OCI-LY7 (cell line): Measurements from ENCODE around the gene DHCR7.

ENCODE experiments used
- CTCF ChIP-seq: fragments of 200-600 bp; sonication (generic); conservative IDR thresholded peaks from 2 replicates; pipeline ENCODE4 v1.5.1; 2014; ENCODE audit warnings: mild to moderate bottlenecking, antibody characterized with exemption, low read length, moderate library complexity, mixed read lengths
- EZH2phosphoT487 ChIP-seq: fragments of 200-600 bp; sonication (generic); IDR thresholded peaks from 2 replicates; pipeline ENCODE4 v1.6.1; 2018; ENCODE audit warnings: low read depth, borderline replicate concordance, mild to moderate bottlenecking, mixed run types, antibody characterized with exemption, low read length, moderate library complexity, mixed read lengths

GRCh38 chr11:71444811-71445210 lies 3.4 kb downstream of the DHCR7 start:
- TF ChIP-seq CTCF (no peak), EZH2phosphoT487 (no peak)
